Hematopoietic multipotent progenitor cell (in vitro differentiated cells): Measurements from ENCODE around the gene CPE. TPM values are rescaled to one million over a fixed set of nuclear protein-coding genes. Genes with fewer than 3 reads are reported as not detected.

ENCODE experiments used
- DNase-seq, 3 donors: peaks; one replicate each; pipeline ENCODE4 v3.0.0-alpha.2; 2011 to 2015; ENCODE audit warnings: low read depth in 2 of 3, low spot score in 2 of 3
- small RNA-seq: library from RNA; depleted of rRNA; stranded (forward); fragments of <200 nt; gene quantifications from one replicate; pipeline ENCODE3, GENCODE V24; 2012
- total RNA-seq: library from RNA; depleted of rRNA; stranded (reverse); fragments of >200 nt; gene quantifications from one replicate; pipeline ENCODE4 v1.2.3, GENCODE V29; 2012

CPE gene
- total RNA-seq, 1 donor: under 0.01 TPM

DNA sequence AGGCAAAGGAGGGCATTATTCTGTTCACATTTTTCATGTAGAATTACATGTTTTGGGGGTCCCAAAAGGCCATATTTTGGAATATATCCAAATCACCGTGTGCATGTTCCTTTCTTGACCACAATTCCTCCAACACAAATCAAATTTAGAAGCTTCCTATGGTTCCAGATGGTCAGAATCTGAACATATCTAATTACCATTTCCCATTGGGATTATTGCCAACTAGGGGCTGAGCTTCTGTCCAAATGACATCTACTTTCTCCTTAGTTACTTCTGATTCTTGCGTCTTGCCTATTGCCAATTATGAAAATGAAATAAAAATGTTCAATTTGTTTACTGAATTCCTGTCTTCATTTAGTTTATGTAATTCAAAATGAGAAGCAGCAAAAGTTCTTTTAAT is 163.7 kb downstream of the CPE start:
- DNase-seq: no peak

Small RNAs within 50 kb of the gene (small RNA-seq; reads per million reads assigned to genes)
- not detected for gene MIR578
- gene SCGB1D5P: not detected

Other genes starting within 250 kb of the CPE start
- gene KLHL2, start 171.4 kb upstream of the CPE start, total RNA-seq: 5.4 TPM
- gene MSMO1, start 51.3 kb upstream of the CPE start, total RNA-seq: 8.6 TPM